Suprapubic skin (tissue), 4 donors: ENCODE data around the gene RCAN2. TPM values are rescaled to one million over a fixed set of nuclear protein-coding genes. Genes with fewer than 3 reads are reported as not detected.
"Not testable (repeated sequence)": the region's sequence is repeated elsewhere in the genome, so short reads cannot be mapped to it uniquely, and the experiment has no call there.

ENCODE experiments used
- DNase-seq, 2 donors: peaks; one replicate each; pipeline ENCODE4 v3.0.0-alpha.2; 2019; ENCODE audit warnings: low spot score in 2 of 2
- H3K27ac ChIP-seq: fragments of 200-600 bp; sonication (generic); one replicate; pipeline ENCODE4 v1.5.1; 2019
- H3K27me3 ChIP-seq: fragments of 200-600 bp; sonication (generic); one replicate; pipeline ENCODE4 v1.5.1; 2019
- H3K36me3 ChIP-seq: fragments of 200-600 bp; sonication (generic); one replicate; pipeline ENCODE4 v1.5.1; 2019
- H3K4me1 ChIP-seq: fragments of 200-600 bp; sonication (generic); one replicate; pipeline ENCODE4 v1.5.1; 2019
- H3K4me3 ChIP-seq: fragments of 200-600 bp; sonication (generic); one replicate; pipeline ENCODE4 v1.5.1; 2019; ENCODE audit warnings: mild to moderate bottlenecking
- H3K9me3 ChIP-seq: fragments of 200-600 bp; sonication (generic); one replicate; pipeline ENCODE4 v1.5.1; 2019
- EP300 ChIP-seq: sonication (generic); formaldehyde crosslinking; IDR thresholded peaks from one replicate; pipeline ENCODE4 v1.6.1; 2017; ENCODE audit warnings: antibody characterized with exemption
- POLR2A ChIP-seq, 2 donors: fragments of 450-650 bp; IDR thresholded peaks; one replicate each; pipeline ENCODE4 v1.6.1; 2017; ENCODE audit warnings: antibody characterized with exemption in 2 of 2, mild to moderate bottlenecking in 2 of 2, moderate library complexity in 2 of 2
- POLR2AphosphoS5 ChIP-seq, 3 donors: sonication (generic); formaldehyde crosslinking; IDR thresholded peaks; one replicate each; pipeline ENCODE4 v1.6.1; 2017; ENCODE audit warnings: antibody characterized with exemption in 3 of 3
- WGBS: methylation state at CpG from one replicate; pipeline ENCODE4 v1.1.5; 2018; 5-methylcytosine and 5-hydroxymethylcytosine counted together
- total RNA-seq, 4 donors: library from RNA; depleted of rRNA; stranded (reverse); fragments of >200 nt; gene quantifications; one replicate each; pipeline ENCODE4 v1.1.0, GENCODE V29; 2016
- TF ChIP-seq, protein P1 (sequence below), 2 donors: fragments of 200-600 bp in 1 of 2; fragments of 450-650 bp in 1 of 2; sonication (generic) in 1 of 2; IDR thresholded peaks; one replicate each; pipeline ENCODE4 v1.5.1; 2016 to 2019; ENCODE audit warnings: antibody characterized with exemption in 2 of 2, mild to moderate bottlenecking in 1 of 2, moderate library complexity in 1 of 2

RCAN2 gene
- total RNA-seq, 4 donors from 2014 or later, result 6.7 to 15.3 (median 13.8) TPM

DNA sequence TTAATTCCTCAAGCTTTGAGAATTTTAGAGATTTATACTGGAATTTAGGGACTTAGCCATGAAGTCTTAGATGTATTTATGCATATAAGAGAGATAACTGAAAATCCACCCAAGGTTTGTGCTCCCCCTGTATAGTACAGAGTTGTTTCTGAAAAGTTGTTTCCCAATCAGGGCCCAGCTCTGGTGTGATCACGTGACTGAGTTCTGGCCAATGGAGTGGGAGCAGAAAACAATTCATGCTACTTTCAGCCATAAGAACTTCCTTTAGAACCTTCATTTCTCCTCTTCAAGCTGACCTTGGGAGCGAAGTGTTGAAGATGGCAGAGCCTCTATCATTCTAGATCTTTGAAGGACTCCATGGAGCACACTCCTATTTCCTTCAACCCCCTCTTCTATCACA, 151.0 kb downstream of the RCAN2 start:
- no peak overlapping the region for H3K4me3 ChIP-seq

DNA sequence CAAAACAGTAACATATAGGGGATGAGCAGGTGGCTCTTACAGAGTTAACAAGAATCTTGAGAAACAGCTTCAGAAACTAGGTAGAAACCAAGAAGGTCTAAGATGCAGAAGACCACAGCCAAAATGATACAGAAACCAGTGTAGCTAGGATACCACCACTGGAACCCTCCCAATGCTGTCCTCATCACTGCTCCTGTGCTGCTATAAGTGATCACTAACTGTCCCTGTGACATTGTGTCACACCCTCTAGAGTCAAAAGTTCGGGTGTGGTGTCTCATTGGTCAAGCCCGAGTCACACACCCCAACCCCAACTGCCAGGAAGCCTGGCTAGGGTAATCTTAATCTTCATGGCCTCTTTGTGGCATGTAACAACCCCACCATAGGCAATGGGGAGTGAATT, 153.1 kb downstream of the RCAN2 start:
- Histone ChIP-seq H3K4me3 (no peak overlapping the region), H3K4me1 (no peaks in the 10 kb centered on the region), H3K36me3 (no peaks in the 10 kb centered on the region), H3K9me3 (no peaks in the 10 kb centered on the region), H3K27ac (no peak overlapping the region), H3K27me3 (no peaks in the 10 kb centered on the region)
- TF ChIP-seq POLR2AphosphoS5 (IDR thresholded peaks at IDR 0.05) (no peak), EP300 (no peak), POLR2A (IDR thresholded peaks at IDR 0.05) (no peak)
- TF ChIP-seq, protein P1, sequence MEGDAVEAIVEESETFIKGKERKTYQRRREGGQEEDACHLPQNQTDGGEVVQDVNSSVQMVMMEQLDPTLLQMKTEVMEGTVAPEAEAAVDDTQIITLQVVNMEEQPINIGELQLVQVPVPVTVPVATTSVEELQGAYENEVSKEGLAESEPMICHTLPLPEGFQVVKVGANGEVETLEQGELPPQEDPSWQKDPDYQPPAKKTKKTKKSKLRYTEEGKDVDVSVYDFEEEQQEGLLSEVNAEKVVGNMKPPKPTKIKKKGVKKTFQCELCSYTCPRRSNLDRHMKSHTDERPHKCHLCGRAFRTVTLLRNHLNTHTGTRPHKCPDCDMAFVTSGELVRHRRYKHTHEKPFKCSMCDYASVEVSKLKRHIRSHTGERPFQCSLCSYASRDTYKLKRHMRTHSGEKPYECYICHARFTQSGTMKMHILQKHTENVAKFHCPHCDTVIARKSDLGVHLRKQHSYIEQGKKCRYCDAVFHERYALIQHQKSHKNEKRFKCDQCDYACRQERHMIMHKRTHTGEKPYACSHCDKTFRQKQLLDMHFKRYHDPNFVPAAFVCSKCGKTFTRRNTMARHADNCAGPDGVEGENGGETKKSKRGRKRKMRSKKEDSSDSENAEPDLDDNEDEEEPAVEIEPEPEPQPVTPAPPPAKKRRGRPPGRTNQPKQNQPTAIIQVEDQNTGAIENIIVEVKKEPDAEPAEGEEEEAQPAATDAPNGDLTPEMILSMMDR (IDR thresholded peaks at IDR 0.05), result no peak
- 74% methylated on average over 2 of the region's 2 CpGs for WGBS
- DNase-seq, result no peak

More for the DNA sequence above, 151.0 kb downstream of the RCAN2 start:
- Histone ChIP-seq H3K27ac (no peak overlapping the region), H3K27me3 (no peaks in the 10 kb centered on the region), H3K4me1 (no peaks in the 10 kb centered on the region), H3K9me3 (peaks cover 1% of the 10 kb centered on the region), H3K36me3 (no peaks in the 10 kb centered on the region)
- WGBS, result 86% methylated on average over 2 of the region's 2 CpGs
- TF ChIP-seq POLR2AphosphoS5 (IDR thresholded peaks at IDR 0.05), result no peak
- TF ChIP-seq POLR2A (IDR thresholded peaks at IDR 0.05), result no peak
- TF ChIP-seq EP300, result no peak
- TF ChIP-seq, protein P1 (IDR thresholded peaks at IDR 0.05), result no peak
- no peak for DNase-seq

DNA sequence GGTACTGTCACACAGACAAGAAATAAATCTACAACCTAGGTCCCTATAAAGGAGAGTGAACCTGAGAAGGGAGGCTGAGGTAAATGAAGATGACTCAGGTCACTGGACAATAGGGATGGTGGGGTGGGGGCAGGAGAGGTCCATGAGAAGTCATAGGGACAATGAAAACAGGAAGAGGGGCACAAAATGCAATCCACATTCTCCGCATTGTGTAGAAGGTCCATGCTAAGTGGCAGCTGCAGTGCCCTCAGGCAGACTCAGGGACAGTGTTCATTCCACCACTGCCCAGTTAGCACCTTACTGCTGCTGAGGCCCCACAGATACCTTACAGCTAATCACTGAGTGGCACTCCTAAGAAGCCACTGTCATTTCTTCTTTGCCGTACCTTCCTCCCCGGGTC, 156.8 kb downstream of the RCAN2 start:
- no peaks in the 10 kb centered on the region for H3K36me3 ChIP-seq
- no peaks in the 10 kb centered on the region for H3K4me1 ChIP-seq
- H3K4me3 ChIP-seq, result no peak overlapping the region
- no peak for DNase-seq
- H3K27me3 ChIP-seq, result no peaks in the 10 kb centered on the region
- H3K27ac ChIP-seq, result no peak overlapping the region
- TF ChIP-seq POLR2AphosphoS5 (IDR thresholded peaks at IDR 0.05) (no peak), POLR2A (IDR thresholded peaks at IDR 0.05) (no peak), EP300 (no peak)
- TF ChIP-seq, protein P1 (IDR thresholded peaks at IDR 0.05), result no peak
- H3K9me3 ChIP-seq, result no peaks in the 10 kb centered on the region
- WGBS, result 93% methylated on average over 3 of the region's 3 CpGs

DNA sequence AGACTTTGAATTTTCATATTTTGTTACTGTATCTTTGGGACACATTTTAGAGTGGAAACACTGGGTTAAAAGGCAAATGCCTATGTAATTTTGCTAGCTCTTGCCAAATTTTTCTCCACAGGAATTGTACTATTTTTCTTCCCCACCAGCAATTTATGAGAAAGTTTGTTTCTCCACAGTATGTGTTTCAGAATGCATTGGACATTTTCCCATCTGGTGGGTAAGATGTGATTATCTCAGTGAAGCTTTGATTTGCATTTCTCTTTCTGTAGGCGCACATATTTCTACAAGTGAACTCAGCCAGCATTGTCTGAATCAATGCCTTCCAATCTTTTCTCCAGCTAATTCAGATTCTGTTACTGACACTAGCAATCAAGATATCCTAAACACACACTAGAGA, 157.8 kb downstream of the RCAN2 start:
- no peak overlapping the region for H3K27ac ChIP-seq
- no peaks in the 10 kb centered on the region for H3K9me3 ChIP-seq
- no peak for DNase-seq
- no peak overlapping the region for H3K4me3 ChIP-seq
- no peaks in the 10 kb centered on the region for H3K36me3 ChIP-seq
- WGBS, result 92% methylated on average over 1 of the region's 1 CpG
- no peak for TF ChIP-seq POLR2A (IDR thresholded peaks at IDR 0.05)
- TF ChIP-seq, protein P1 (IDR thresholded peaks at IDR 0.05), result no peak
- no peak for TF ChIP-seq POLR2AphosphoS5 (IDR thresholded peaks at IDR 0.05)
- TF ChIP-seq EP300, result no peak
- no peaks in the 10 kb centered on the region for H3K4me1 ChIP-seq
- no peaks in the 10 kb centered on the region for H3K27me3 ChIP-seq

DNA sequence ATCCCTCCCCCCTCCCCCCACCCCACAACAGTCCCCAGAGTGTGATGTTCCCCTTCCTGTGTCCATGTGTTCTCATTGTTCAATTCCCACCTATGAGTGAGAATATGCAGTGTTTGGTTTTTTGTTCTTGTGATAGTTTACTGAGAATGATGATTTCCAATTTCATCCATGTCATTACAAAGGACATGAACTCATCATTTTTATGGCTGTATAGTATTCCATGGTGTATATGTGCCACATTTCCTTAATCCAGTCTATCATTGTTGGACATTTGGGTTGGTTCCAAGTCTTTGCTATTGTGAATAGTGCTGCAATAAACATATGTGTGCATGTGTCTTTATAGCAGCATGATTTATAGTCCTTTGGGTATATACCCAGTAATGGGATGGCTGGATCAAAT, 158.8 kb downstream of the RCAN2 start:
- not testable (repeated sequence) for H3K36me3 ChIP-seq, DNase-seq

DNA sequence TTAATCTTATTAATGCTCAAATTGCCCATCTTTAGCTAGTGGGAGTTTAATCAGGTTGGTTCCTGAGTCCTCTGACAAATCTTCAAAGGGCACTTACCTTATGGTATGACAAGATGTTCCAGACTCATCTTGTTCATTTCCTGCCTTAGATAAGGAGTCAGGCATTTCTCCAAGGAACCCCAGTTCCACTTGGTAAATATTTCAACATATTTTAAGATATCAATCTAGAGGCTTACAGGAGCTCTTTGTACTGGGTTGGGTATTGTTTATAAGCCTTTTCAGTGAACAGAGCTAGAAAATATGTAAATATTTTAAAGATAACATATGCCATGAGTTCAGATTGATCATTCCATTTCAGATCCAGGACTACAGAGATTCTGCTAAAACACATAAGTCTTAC, 159.8 kb downstream of the RCAN2 start:
- TF ChIP-seq POLR2A (IDR thresholded peaks at IDR 0.05) (no peak), POLR2AphosphoS5 (IDR thresholded peaks at IDR 0.05) (no peak), EP300 (no peak)
- TF ChIP-seq, protein P1 (IDR thresholded peaks at IDR 0.05), result no peak
- H3K9me3 ChIP-seq, result no peaks in the 10 kb centered on the region
- no peaks in the 10 kb centered on the region for H3K36me3 ChIP-seq
- H3K4me1 ChIP-seq, result no peaks in the 10 kb centered on the region
- no peak overlapping the region for H3K27ac ChIP-seq
- DNase-seq, result no peak
- H3K4me3 ChIP-seq, result no peak overlapping the region
- H3K27me3 ChIP-seq, result no peaks in the 10 kb centered on the region

More for the DNA sequence above, 158.8 kb downstream of the RCAN2 start:
- H3K4me3 ChIP-seq, H3K4me1 ChIP-seq, H3K27ac ChIP-seq, H3K9me3 ChIP-seq, H3K27me3 ChIP-seq: not testable (repeated sequence)
